ENCODE results near the gene LRRC4C.
A peak's percentile ranks its signal among the peaks of the same experiment; 100 is the strongest.

Gene LRRC4C

GRCh38 chr11:40338062-40338461, 1121.4 kb downstream of the LRRC4C start:
- TF ChIP-seq ZBTB7A (IDR thresholded peaks at IDR 0.05; ENCODE audit: low read depth) (no peak), NFIC (IDR thresholded peaks at IDR 0.05) (no peak), CREB1 (IDR thresholded peaks at IDR 0.05; ENCODE audit: low read depth) (no peak), FOXM1 (IDR thresholded peaks at IDR 0.05; ENCODE audit: borderline replicate concordance, low read depth) (no peak), TEAD4 (IDR thresholded peaks at IDR 0.05) (no peak), EGR1 (IDR thresholded peaks at IDR 0.05) (no peak), YY1 (IDR thresholded peaks at IDR 0.05; ENCODE audit: low read depth) (no peak), USF1 (IDR thresholded peaks at IDR 0.05) (no peak), EP300 (IDR thresholded peaks at IDR 0.05; ENCODE audit: borderline replicate concordance) (no peak), CEBPB (IDR thresholded peaks at IDR 0.05) (no peak), RAD21 (IDR thresholded peaks at IDR 0.05; ENCODE audit: low read depth) (no peak), MAX (IDR thresholded peaks at IDR 0.05) (no peak), TCF12 (IDR thresholded peaks at IDR 0.05; ENCODE audit: low read depth) (no peak), TAF1 (IDR thresholded peaks at IDR 0.05; ENCODE audit: low read depth) (no peak), REST (IDR thresholded peaks at IDR 0.05; ENCODE audit: low read depth) (no peak)

- no peak for TF ChIP-seq FOXM1 (IDR thresholded peaks at IDR 0.05; ENCODE audit: borderline replicate concordance, low read depth)
- TF ChIP-seq YY1 (IDR thresholded peaks at IDR 0.05; ENCODE audit: low read depth) = no peak
- no peak for TF ChIP-seq TEAD4 (IDR thresholded peaks at IDR 0.05)
- no peak for TF ChIP-seq CREB1 (IDR thresholded peaks at IDR 0.05; ENCODE audit: low read depth)
- TF ChIP-seq REST (IDR thresholded peaks at IDR 0.05; ENCODE audit: low read depth) = no peak
- TF ChIP-seq MAX (IDR thresholded peaks at IDR 0.05) = no peak
- TF ChIP-seq TAF1 (IDR thresholded peaks at IDR 0.05; ENCODE audit: low read depth) = no peak
- TF ChIP-seq EGR1 (IDR thresholded peaks at IDR 0.05) = no peak
- TF ChIP-seq EP300 (IDR thresholded peaks at IDR 0.05; ENCODE audit: borderline replicate concordance) = no peak
- TF ChIP-seq ZBTB7A (IDR thresholded peaks at IDR 0.05; ENCODE audit: low read depth) = no peak
- TF ChIP-seq NFIC (IDR thresholded peaks at IDR 0.05) = no peak
- no peak for TF ChIP-seq CEBPB (IDR thresholded peaks at IDR 0.05)
- no peak for TF ChIP-seq TCF12 (IDR thresholded peaks at IDR 0.05; ENCODE audit: low read depth)
- TF ChIP-seq RAD21 (IDR thresholded peaks at IDR 0.05; ENCODE audit: low read depth) = no peak
- TF ChIP-seq USF1 (IDR thresholded peaks at IDR 0.05) = no peak
These were observed 1122.3 kb downstream of the LRRC4C start for GRCh38 chr11:40337118-40337517.

- TF ChIP-seq TCF12 (IDR thresholded peaks at IDR 0.05; ENCODE audit: low read depth) = 0 out of 2 replicates have a peak, but pooled peaks have one; percentile 34
- TF ChIP-seq NFIC (IDR thresholded peaks at IDR 0.05) = peak; percentile 45; the same call in 1 of the 2 replicates
- no peak for TF ChIP-seq YY1 (IDR thresholded peaks at IDR 0.05; ENCODE audit: low read depth)
- no peak for TF ChIP-seq REST (IDR thresholded peaks at IDR 0.05; ENCODE audit: low read depth)
- 0 out of 2 replicates have a peak, but pooled peaks have one; percentile 26 for TF ChIP-seq MAX (IDR thresholded peaks at IDR 0.05)
- no peak for TF ChIP-seq EGR1 (IDR thresholded peaks at IDR 0.05)
- TF ChIP-seq CEBPB (IDR thresholded peaks at IDR 0.05) = no peak
- peak; percentile 67 for TF ChIP-seq TEAD4 (IDR thresholded peaks at IDR 0.05)
- TF ChIP-seq FOXM1 (IDR thresholded peaks at IDR 0.05; ENCODE audit: borderline replicate concordance, low read depth) = no peak
- TF ChIP-seq CREB1 (IDR thresholded peaks at IDR 0.05; ENCODE audit: low read depth) = no peak
- no peak for TF ChIP-seq USF1 (IDR thresholded peaks at IDR 0.05)
- TF ChIP-seq ZBTB7A (IDR thresholded peaks at IDR 0.05; ENCODE audit: low read depth) = no peak
- peak; percentile 44; the same call in 1 of the 2 replicates for TF ChIP-seq EP300 (IDR thresholded peaks at IDR 0.05; ENCODE audit: borderline replicate concordance)
- no peak for TF ChIP-seq RAD21 (IDR thresholded peaks at IDR 0.05; ENCODE audit: low read depth)
- TF ChIP-seq TAF1 (IDR thresholded peaks at IDR 0.05; ENCODE audit: low read depth) = no peak
These were observed 1130.4 kb downstream of the LRRC4C start for GRCh38 chr11:40328890-40329614.
